WTC11 (cell line): ENCODE measurements around the gene CEBPA. TPM values are rescaled to one million over a fixed set of nuclear protein-coding genes. Genes with fewer than 3 reads are reported as not detected.

Source experiments
- ATAC-seq: fragments of 200-7000 bp; cut with Tn5 transposase; 2 replicates; pipeline ENCODE4 v1.10.0; 2021; ENCODE audit warnings: mild to moderate bottlenecking, moderate library complexity
- CTCF ChIA-PET: fragments of 300-600 bp; sonication (Branson Sonifier 250); formaldehyde crosslinking; loops from one replicate; lab custom pipeline; 2021; ENCODE audit warnings: antibody characterized with exemption; lab: Charles Lee
- POLR2A ChIA-PET: fragments of 350-600 bp; sonication (Branson Sonifier 250); formaldehyde crosslinking; loops from one replicate; lab custom pipeline; 2021; ENCODE audit warnings: antibody characterized with exemption; lab: Charles Lee
- DNase-seq: peaks from one replicate; pipeline ENCODE4 v3.0.0; 2021; ENCODE audit warnings: low spot score
- H3K27ac Mint-ChIP-seq: 2 replicates; pipeline ENCODE4 v1.8.0; 2021; ENCODE audit warnings: mixed read lengths
- H3K27me3 Mint-ChIP-seq: 2 replicates; pipeline ENCODE4 v1.8.0; 2021; ENCODE audit warnings: low read depth, mild to moderate bottlenecking, moderate library complexity, mixed read lengths
- H3K36me3 Mint-ChIP-seq: 2 replicates; pipeline ENCODE4 v1.8.0; 2021; ENCODE audit warnings: mixed read lengths
- H3K4me1 Mint-ChIP-seq: 2 replicates; pipeline ENCODE4 v1.8.0; 2022; ENCODE audit warnings: mixed read lengths
- H3K4me3 Mint-ChIP-seq: 2 replicates; pipeline ENCODE4 v1.8.0; 2021; ENCODE audit warnings: mild to moderate bottlenecking, moderate library complexity, mixed read lengths
- H3K9me3 Mint-ChIP-seq: 2 replicates; pipeline ENCODE4 v1.8.0; 2021; ENCODE audit warnings: mixed read lengths
- CTCF ChIP-seq: fragments of 200-600 bp; IDR thresholded peaks from 2 replicates; pipeline ENCODE4 v1.8.0; 2022; ENCODE audit warnings: antibody characterized with exemption
- EMX1 ChIP-seq: fragments of 250-450 bp; sonication (Bioruptor Pico); IDR thresholded peaks from 2 replicates; pipeline ENCODE4 v1.8.0; 2021; ENCODE audit warnings: mild to moderate bottlenecking
- HMGXB4 ChIP-seq: sonication (generic); formaldehyde crosslinking; IDR thresholded peaks from 2 replicates; pipeline ENCODE4 v1.8.1; 2023; ENCODE audit warnings: mild to moderate bottlenecking, moderate library complexity, missing genetic modification reagents
- IRF2 ChIP-seq: sonication (generic); formaldehyde crosslinking; IDR thresholded peaks from 2 replicates; pipeline ENCODE4 v1.8.0; 2022; ENCODE audit warnings: low read depth, missing genetic modification reagents, borderline replicate concordance
- JUN ChIP-seq: sonication (generic); formaldehyde crosslinking; IDR thresholded peaks from 2 replicates; pipeline ENCODE4 v1.8.0; 2023; ENCODE audit warnings: mild to moderate bottlenecking, missing genetic modification reagents
- MLX ChIP-seq: sonication (generic); formaldehyde crosslinking; IDR thresholded peaks from 2 replicates; pipeline ENCODE4 v1.8.1; 2023; ENCODE audit warnings: mild to moderate bottlenecking, missing genetic modification reagents, moderate library complexity
- MXD4 ChIP-seq: fragments of 250-450 bp; sonication (Bioruptor Pico); IDR thresholded peaks from 2 replicates; pipeline ENCODE4 v1.8.0; 2021; ENCODE audit warnings: mild to moderate bottlenecking, moderate library complexity, borderline replicate concordance
- NR1H2 ChIP-seq: sonication (generic); formaldehyde crosslinking; IDR thresholded peaks from 2 replicates; pipeline ENCODE4 v1.9.0; 2021; ENCODE audit warnings: mild to moderate bottlenecking, moderate library complexity, missing genetic modification reagents
- ZNF121 ChIP-seq: sonication (generic); formaldehyde crosslinking; IDR thresholded peaks from 2 replicates; pipeline ENCODE4 v1.8.0; 2023; ENCODE audit warnings: missing genetic modification reagents
- ZNF219 ChIP-seq: sonication (generic); formaldehyde crosslinking; IDR thresholded peaks from 2 replicates; pipeline ENCODE4 v1.8.0; 2023; ENCODE audit warnings: missing genetic modification reagents, mild to moderate bottlenecking, borderline replicate concordance
- ZNF425 ChIP-seq: fragments of 250-450 bp; sonication (Bioruptor Pico); conservative IDR thresholded peaks from 2 replicates; pipeline ENCODE4 v1.9.0; 2021; ENCODE audit warnings: mild to moderate bottlenecking
- ZNF512 ChIP-seq: sonication (generic); formaldehyde crosslinking; IDR thresholded peaks from 2 replicates; pipeline ENCODE4 v1.8.1; 2022; ENCODE audit warnings: missing genetic modification reagents, borderline replicate concordance
- total RNA-seq: library from RNA; stranded (reverse); gene quantifications from 3 replicates; pipeline ENCODE4 v1.2.3, GENCODE V29; 2021

Gene CEBPA
- total RNA-seq, 1 experiment from 2014 or later: 5.6 TPM

GRCh38 chr19:33290956-33291622, 11.2 kb downstream of the CEBPA start (continued):
- TF ChIP-seq ZNF512 (CRISPR knock-in tag) (no peak), MLX (CRISPR knock-in tag) (no peak)

- Mint-ChIP-seq H3K4me3 (no peak overlapping the region), H3K9me3 (peaks cover 25% of the 10 kb centered on the region), H3K36me3 (peaks cover 6% of the 10 kb centered on the region; the same call in 1 of the 2 replicates), H3K27ac (no peak overlapping the region), H3K4me1 (peaks cover 13% of the 10 kb centered on the region), H3K27me3 (peaks cover 6% of the 10 kb centered on the region)
- CTCF ChIA-PET: no interaction called here
- POLR2A ChIA-PET: no interaction called here
- ATAC-seq: no peak
- DNase-seq: no peak
- no peak for TF ChIP-seq ZNF219
- no peak for TF ChIP-seq IRF2 (CRISPR knock-in tag)
- TF ChIP-seq EMX1 (CRISPR knock-in tag): no peak
- TF ChIP-seq ZNF425: no peak
These were observed 12.1 kb downstream of the CEBPA start for GRCh38 chr19:33290082-33290815.

- H3K4me3 Mint-ChIP-seq: no peak overlapping the region
- CTCF ChIA-PET: no interaction called here
- peaks cover 6% of the 10 kb centered on the region for H3K27me3 Mint-ChIP-seq
- peaks cover 19% of the 10 kb centered on the region for H3K4me1 Mint-ChIP-seq
- ATAC-seq (no peak), DNase-seq (no peak)
- POLR2A ChIA-PET: no interaction called here
- TF ChIP-seq MXD4 (CRISPR knock-in tag): no peak
- no peak for TF ChIP-seq ZNF121 (CRISPR knock-in tag)
- no peak for TF ChIP-seq CTCF
- no peak for TF ChIP-seq HMGXB4 (CRISPR knock-in tag)
- no peak for TF ChIP-seq JUN (CRISPR knock-in tag)
- no peak for TF ChIP-seq NR1H2
- peaks cover 25% of the 10 kb centered on the region for H3K9me3 Mint-ChIP-seq
- peaks cover 6% of the 10 kb centered on the region; the same call in 1 of the 2 replicates for H3K36me3 Mint-ChIP-seq
- no peak overlapping the region for H3K27ac Mint-ChIP-seq
These were observed 13.1 kb downstream of the CEBPA start for GRCh38 chr19:33289261-33289660.
